SK-N-SH (cell line): ENCODE results near the gene EFHC1.
"Not testable (repeated sequence)": the region's sequence is repeated elsewhere in the genome, so short reads cannot be mapped to it uniquely, and the experiment has no call there.

Experiments used
- CTCF ChIP-seq: fragments of 200-600 bp; sonication (generic); IDR thresholded peaks from 2 replicates; pipeline ENCODE4 v1.6.1; 2017; ENCODE audit warnings: antibody characterized with exemption, mild to moderate bottlenecking, moderate library complexity
- EP300 ChIP-seq, 2 experiments: IDR thresholded peaks; 2 replicates each; pipeline versions ENCODE4 v1.4.0 to v1.6.1; 2012; ENCODE audit warnings: borderline replicate concordance in 1 of 2, low read depth in 1 of 2, low read length in 1 of 2
- GABPA ChIP-seq: IDR thresholded peaks from 2 replicates; pipeline ENCODE4 v1.4.0; 2012; ENCODE audit warnings: low read depth, mild to moderate bottlenecking
- MXI1 ChIP-seq: IDR thresholded peaks from 2 replicates; pipeline ENCODE4 v1.6.1; 2012; ENCODE audit warnings: mild to moderate bottlenecking, low read depth, low read length, improper control_type of control experiment
- POLR2AphosphoS5 ChIP-seq: IDR thresholded peaks from 2 replicates; pipeline ENCODE4 v1.6.1; 2012; ENCODE audit warnings: low read depth, low read length
- RAD21 ChIP-seq: IDR thresholded peaks from 2 replicates; pipeline ENCODE4 v1.6.1; 2012; ENCODE audit warnings: mild to moderate bottlenecking, low read length
- RFX5 ChIP-seq: IDR thresholded peaks from 2 replicates; pipeline ENCODE4 v1.6.1; 2012; ENCODE audit warnings: mild to moderate bottlenecking, improper control_type of control experiment, low read length
- SIN3A ChIP-seq: IDR thresholded peaks from 2 replicates; pipeline ENCODE4 v1.6.1; 2012; ENCODE audit warnings: low read depth, mild to moderate bottlenecking, low read length, moderate library complexity, borderline replicate concordance
- SMC3 ChIP-seq: IDR thresholded peaks from 2 replicates; pipeline ENCODE4 v1.6.1; 2012; ENCODE audit warnings: low read depth, low read length, improper control_type of control experiment
- TAF1 ChIP-seq: IDR thresholded peaks from 2 replicates; pipeline ENCODE4 v1.6.1; 2012; ENCODE audit warnings: low read depth, mild to moderate bottlenecking, low read length, moderate library complexity, borderline replicate concordance
- TCF12 ChIP-seq: IDR thresholded peaks from 2 replicates; pipeline ENCODE4 v1.4.0; 2012
- TF ChIP-seq, protein P1 (sequence below): IDR thresholded peaks from 2 replicates; pipeline ENCODE4 v1.4.0; 2012; ENCODE audit warnings: low read depth, borderline replicate concordance
- TF ChIP-seq, protein P2 (sequence below): fragments of 150-350 bp; IDR thresholded peaks from 2 replicates; pipeline ENCODE4 v1.6.1; 2017; ENCODE audit warnings: antibody characterized with exemption, low read length, low read depth, borderline replicate concordance
- TF ChIP-seq, protein P3 (sequence below): fragments of 150-350 bp; IDR thresholded peaks from 2 replicates; pipeline ENCODE4 v1.6.1; 2016; ENCODE audit warnings: mild to moderate bottlenecking, low read depth, low read length

DNA sequence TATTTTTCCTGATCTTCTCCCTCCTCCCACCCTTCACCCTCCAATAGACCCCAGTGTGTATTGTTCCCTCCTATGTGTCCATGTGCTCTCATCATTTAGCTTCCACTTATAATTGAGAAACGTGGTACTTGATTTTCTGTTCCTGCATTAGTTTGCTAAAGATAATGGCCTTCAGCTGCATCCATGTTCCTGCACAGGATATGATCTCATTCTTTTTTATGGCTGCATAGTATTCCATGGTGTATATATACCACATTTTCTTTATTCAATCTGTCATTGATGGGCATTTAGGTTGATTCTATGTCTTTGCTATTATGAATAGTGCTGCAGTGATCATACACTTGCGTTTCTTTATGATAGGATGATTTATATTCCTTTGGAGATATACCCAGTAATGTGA, 41.1 kb downstream of the EFHC1 start:
- TF ChIP-seq RAD21; POLR2AphosphoS5; RFX5; EP300 (IDR thresholded peaks at IDR 0.05; ENCODE audit: borderline replicate concordance in 1 of 2, low read depth in 1 of 2, low read length in 1 of 2); CTCF; SMC3; SIN3A; TCF12; MXI1; GABPA; TAF1: not testable (repeated sequence)
- TF ChIP-seq, protein P1, sequence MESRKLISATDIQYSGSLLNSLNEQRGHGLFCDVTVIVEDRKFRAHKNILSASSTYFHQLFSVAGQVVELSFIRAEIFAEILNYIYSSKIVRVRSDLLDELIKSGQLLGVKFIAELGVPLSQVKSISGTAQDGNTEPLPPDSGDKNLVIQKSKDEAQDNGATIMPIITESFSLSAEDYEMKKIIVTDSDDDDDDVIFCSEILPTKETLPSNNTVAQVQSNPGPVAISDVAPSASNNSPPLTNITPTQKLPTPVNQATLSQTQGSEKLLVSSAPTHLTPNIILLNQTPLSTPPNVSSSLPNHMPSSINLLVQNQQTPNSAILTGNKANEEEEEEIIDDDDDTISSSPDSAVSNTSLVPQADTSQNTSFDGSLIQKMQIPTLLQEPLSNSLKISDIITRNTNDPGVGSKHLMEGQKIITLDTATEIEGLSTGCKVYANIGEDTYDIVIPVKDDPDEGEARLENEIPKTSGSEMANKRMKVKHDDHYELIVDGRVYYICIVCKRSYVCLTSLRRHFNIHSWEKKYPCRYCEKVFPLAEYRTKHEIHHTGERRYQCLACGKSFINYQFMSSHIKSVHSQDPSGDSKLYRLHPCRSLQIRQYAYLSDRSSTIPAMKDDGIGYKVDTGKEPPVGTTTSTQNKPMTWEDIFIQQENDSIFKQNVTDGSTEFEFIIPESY: not testable (repeated sequence)
- TF ChIP-seq, protein P2, sequence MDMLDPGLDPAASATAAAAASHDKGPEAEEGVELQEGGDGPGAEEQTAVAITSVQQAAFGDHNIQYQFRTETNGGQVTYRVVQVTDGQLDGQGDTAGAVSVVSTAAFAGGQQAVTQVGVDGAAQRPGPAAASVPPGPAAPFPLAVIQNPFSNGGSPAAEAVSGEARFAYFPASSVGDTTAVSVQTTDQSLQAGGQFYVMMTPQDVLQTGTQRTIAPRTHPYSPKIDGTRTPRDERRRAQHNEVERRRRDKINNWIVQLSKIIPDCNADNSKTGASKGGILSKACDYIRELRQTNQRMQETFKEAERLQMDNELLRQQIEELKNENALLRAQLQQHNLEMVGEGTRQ: not testable (repeated sequence)
- TF ChIP-seq, protein P3, sequence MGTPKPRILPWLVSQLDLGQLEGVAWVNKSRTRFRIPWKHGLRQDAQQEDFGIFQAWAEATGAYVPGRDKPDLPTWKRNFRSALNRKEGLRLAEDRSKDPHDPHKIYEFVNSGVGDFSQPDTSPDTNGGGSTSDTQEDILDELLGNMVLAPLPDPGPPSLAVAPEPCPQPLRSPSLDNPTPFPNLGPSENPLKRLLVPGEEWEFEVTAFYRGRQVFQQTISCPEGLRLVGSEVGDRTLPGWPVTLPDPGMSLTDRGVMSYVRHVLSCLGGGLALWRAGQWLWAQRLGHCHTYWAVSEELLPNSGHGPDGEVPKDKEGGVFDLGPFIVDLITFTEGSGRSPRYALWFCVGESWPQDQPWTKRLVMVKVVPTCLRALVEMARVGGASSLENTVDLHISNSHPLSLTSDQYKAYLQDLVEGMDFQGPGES: not testable (repeated sequence)
